Stimulated activated CD8-positive, alpha-beta memory T cell treated with anti-CD3 and anti-CD28 coated beads, Interleukin-12 subunit alpha, Interleukin-12 subunit beta, amount 100 ng/mL, for 24 hours (primary cell): ENCODE data around the gene EFS.
"Not testable (repeated sequence)": the region's sequence is repeated elsewhere in the genome, so short reads cannot be mapped to it uniquely, and the experiment has no call there.

Experiments
- DNase-seq: peaks from one replicate; pipeline ENCODE4 v3.0.0-alpha.2; 2020; ENCODE audit errors: extremely low read depth

The EFS gene, protein sequence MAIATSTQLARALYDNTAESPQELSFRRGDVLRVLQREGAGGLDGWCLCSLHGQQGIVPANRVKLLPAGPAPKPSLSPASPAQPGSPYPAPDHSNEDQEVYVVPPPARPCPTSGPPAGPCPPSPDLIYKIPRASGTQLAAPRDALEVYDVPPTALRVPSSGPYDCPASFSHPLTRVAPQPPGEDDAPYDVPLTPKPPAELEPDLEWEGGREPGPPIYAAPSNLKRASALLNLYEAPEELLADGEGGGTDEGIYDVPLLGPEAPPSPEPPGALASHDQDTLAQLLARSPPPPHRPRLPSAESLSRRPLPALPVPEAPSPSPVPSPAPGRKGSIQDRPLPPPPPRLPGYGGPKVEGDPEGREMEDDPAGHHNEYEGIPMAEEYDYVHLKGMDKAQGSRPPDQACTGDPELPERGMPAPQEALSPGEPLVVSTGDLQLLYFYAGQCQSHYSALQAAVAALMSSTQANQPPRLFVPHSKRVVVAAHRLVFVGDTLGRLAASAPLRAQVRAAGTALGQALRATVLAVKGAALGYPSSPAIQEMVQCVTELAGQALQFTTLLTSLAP

DNA sequence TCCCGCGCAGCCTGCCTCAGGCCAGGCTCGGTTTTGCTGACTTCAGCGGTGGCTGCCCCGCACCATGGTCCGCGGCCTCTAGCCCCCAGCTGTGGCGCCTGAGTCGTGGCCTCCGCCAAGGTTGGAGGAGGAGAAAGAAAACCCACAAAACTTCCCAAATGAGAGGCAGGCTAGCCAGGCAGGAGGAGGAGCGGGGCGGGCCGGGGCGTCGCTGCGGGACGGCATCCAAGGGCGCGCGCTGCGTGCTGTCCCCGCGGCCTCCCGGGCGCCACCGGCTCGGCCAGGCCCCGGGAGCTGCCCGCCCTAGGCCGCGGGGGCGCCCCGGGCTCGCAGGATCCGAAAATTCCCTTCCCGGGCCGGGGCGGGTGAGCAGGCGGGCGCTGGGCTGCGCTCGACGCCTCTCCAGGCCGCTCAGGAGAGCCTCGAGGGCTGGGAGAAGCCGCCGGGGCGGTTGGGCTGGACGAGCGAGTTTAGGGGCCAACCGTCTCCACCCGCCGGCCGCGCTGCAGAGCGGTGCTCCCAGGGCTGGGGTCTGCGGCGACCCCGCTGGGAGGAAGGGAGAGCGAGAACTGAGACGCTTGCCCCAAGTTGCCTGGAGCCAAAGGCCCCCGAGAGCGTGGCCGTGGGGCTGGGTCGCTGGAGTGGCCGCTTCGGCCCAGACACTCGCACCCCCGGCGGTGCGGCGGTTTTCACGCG, at the start of gene EFS:
Gene EFS (minus strand): TSS at position 137 of the 696 bp plus-strand sequence. CDS start 147 bp downstream, outside the sequence.
- DNase-seq: no peak

DNA sequence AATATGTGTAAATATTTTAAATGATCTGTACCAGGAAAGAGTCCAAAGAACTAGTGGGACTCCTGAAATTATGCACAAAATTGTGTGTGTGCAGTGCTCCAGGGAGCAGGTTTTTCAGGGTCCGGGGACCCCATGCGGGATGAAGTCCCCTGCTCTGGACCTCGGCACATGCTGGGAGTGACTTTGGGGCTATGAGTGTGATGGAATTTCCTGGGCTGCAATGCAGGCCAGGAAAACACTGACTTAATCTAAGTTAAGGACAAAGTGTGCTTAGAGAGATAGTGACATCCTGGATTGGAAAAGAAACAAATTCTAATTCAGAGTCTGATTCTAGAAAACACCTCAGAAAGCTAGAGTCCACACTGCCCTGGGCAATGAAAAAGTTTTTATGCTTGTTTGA, 49.3 kb upstream of the EFS start:
- no peak for DNase-seq

GRCh38 chr14:23413681-23414080, 48.7 kb upstream of the EFS start:
- no peak for DNase-seq

- DNase-seq: no peak
Observed at GRCh38 chr14:23411563-23412525, 46.9 kb upstream of the EFS start.

DNA sequence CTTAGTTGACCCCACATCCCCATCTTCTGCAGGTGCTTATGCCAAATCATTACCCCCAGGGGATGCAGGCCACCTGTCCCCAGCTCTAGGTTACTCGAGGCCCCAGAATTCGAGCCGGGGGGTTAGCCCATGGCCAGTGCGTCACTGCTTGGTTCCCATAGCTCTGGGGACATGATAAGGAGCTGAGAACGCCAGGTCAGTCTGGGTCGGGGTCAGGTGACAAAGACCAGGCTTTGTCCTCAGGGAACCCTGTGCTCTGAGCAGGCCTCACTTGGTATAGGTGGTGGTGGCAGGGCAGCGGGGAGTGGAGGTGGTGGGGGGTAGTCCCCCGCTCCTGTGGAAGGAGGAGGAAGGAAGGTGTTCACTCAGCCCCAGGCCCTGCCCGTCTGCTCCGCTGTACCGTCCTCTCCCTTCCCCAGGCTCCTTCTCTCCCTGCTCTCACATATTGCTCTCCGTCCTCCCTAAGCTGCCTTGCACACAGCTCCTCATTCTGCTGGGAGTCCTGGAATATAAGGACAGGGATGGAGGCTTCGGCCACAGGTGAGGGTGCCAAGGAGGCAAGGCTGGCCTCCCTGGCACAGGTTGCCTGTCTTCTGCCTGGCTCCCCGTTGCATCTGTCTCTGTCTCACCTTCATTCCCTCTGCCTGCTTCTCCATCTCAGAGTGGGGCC, 45.1 kb upstream of the EFS start:
- no peak for DNase-seq

GRCh38 chr14:23409475-23409874, 44.5 kb upstream of the EFS start:
- DNase-seq: no peak

GRCh38 chr14:23408307-23408630, 43.3 kb upstream of the EFS start:
- no peak for DNase-seq

DNA sequence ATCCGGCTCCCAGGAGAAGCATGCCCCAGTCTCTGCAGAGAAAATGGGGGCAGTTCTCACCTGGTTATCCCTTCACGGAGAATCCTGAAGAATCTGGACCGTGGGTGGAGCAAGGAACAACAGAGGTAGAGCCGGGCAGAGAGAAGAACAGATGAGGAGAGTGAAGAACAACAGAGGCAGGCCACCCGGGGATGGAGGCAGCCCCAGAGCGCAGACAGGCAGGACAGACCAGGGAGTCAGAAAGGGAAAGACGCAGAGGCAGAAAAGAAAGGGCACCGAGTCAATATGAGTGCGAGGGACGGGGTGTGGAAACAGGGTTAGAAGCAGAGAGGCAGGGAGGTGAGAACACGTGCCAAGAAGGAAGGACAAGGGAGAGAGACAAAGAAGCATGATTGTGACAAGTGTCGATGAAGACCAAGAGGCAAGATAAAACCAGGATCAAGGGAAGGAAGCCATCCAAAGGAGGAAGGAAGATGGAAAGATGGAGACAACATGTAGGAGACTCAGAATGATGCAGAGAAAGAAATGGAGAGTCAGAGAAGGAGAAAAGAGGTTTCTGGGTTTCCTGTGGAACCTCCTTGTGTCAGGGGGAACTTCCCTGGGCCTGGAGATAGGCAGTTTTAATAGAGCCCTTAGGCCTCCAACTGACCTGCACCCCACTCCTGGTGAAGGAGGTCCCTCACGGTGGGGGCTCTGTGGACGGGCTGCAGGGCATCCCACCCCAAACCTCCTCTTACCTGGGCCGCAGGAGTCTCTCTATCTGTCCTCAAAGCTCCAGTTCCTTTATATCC, 42.7 kb upstream of the EFS start, which contains the start of gene MYH6:
Gene MYH6 (minus strand): TSS at position 758 of the 791 bp plus-strand sequence. CDS start 1,050 bp downstream, outside the sequence.
- DNase-seq: no peak

DNA sequence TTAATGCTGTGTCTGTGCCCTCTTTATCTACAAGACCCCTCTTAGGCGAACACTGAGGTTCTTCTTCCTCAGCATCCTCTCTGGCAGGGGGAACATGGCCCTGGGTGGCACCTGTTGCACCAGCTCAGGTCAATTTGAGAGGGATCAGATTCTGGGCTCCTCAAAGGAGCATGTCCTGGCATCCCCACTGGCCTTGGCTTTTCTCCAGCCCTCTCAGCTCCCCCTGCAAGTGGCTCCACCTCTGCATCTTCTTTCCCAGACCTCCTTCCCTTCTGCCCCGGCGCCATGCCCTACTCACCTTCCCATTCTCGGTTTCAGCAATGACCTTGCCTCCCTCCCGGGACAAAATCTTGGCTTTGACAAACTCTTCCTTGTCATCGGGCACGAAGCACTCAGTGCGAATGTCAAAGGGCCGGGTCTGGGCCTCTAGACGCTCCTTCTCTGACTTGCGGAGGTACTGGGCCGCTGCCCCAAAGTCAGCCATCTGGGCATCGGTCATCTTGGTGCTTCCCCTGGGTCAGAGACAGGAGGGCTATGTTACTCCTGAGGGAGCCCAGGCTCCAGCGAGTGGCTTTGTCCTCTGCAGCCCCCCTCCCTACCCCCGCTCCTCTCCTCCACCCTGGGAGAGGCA, 41.9 kb upstream of the EFS start:
- DNase-seq: no peak

DNA sequence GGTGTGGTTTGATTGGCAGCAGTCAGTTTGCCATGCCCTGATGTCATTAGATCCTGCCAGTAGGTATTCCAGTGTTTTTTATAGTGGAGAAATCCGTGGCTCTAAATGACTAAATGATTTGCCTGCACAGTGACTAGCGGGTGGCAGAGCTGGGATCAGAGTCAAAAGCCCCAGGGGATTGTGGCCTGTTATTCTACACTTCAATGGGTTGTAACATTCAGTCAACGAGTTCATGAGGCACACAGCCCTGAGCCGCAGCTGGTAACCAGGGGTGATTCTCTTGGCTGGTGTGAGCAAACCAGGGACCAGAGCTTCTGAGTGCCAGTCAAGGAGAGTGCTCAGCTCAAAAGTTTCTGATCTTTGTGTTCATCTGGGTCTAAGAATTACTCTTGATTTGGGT, 41.3 kb upstream of the EFS start:
- DNase-seq: no peak

DNA sequence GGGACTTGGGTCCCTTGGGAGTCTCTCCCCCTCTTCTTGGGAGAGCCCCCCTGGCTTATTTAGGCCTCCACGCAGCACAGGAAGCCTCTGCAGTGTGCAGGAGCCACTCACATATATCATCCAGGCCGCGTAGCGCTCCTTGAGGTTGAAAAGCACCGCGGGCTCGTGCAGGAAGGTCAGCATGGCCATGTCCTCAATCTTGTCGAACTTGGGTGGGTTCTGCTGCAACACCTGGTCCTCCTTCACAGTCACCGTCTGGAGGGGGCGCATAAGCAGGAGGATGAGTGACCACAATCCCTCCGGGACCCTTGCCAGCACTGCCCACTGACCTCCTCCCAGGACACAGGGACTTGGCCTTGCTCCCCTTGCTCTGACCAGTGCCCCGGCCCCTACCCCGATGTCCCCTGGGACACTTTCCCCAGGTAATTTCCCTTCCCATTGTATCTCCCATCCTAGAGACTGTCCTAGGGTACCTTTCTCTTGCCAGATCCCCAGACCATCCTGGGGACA, 40.6 kb upstream of the EFS start:
- DNase-seq: no peak

DNA sequence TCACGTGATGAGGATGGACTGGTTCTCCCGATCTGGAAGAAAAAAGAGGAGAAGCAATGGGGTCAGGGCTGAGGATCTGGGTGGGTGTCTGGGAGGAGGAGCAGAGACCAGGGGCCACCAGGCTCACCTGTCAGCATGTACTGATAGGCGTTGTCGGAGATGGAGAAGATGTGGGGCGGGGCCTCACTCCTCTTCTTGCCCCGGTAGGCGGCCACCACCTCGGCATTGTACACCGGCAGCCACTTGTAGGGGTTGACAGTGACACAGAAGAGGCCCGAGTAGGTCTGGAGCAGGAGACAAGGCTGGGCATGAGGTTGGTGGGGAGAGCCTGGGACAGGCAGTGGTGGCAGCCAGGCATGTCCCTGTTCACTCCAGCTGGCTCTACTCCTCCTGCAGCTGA, 40.1 kb upstream of the EFS start:
- DNase-seq: no peak

DNA sequence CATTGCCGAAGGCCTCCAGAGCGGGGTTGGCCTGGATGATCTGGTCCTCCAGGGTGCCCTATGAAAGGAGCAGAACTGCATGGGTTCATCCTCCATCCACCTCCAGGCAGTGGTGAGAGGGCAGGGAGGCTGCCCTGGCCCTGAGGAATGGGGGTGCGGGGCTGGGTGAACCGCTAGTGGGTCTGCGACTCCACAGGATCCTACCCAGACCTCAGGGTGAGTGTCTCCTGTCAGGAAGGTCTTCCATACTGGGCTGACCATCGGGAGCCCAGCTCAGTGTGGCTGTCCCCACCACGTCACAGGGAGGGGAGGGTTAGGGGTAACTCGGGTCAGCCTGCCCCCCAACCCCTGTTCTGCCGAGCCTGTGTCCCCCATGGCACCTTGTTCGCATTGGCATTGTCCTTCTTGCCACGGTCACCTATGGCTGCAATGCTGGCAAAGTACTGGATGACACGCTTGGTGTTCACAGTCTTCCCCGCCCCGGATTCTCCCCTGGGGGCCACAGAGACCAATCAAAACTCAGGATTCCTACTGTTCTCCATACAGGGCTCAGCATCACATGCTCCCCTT, 39.4 kb upstream of the EFS start:
- DNase-seq: no peak

- DNase-seq: no peak
Observed at GRCh38 chr14:23403908-23404307, 38.9 kb upstream of the EFS start.

- DNase-seq: no peak
Observed at GRCh38 chr14:23403139-23403438, 38.1 kb upstream of the EFS start.

GRCh38 chr14:23402296-23403138, 37.5 kb upstream of the EFS start:
- no peak for DNase-seq

GRCh38 chr14:23401291-23401690, 36.3 kb upstream of the EFS start:
- DNase-seq: no peak

DNA sequence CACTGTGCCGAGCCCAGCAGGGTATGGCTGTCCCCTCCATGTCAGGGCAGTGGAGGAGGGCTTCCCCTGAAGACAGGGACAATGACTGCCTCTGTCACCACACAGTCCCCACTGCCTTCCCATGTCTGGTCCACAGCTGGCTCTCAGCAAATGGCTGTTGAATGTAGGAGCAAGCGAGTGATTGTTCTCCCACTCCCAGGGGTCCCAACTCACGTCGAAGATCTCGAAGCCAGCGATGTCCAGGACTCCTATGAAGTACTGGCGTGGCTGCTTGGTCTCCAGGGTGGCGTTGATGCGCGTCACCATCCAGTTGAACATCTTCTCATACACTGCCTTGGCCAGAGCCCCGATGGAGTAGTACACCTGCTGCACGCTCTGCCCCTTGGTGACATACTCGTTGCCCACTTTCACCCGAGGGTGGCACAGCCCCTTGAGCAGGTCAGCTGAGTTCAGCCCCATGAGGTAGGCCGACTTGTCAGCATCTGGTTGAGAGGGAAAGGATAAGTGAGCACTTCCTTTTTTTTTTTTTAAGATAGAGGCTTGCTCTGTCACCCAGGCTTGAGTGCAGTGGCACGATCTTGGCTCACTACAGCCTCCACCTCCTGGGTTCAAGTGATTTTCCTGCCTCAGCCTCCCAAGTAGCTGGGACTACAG, 35.7 kb upstream of the EFS start:
- DNase-seq: not testable (repeated sequence)
